Activated B cell treated with CpG ODN at 0.5 μM for 24 hours (primary cell): ENCODE data around the gene ATG4D. TPM values are rescaled to one million over a fixed set of nuclear protein-coding genes. Genes with fewer than 3 reads are reported as not detected.

Experiments
- ATAC-seq: fragments of 200-7000 bp; cut with Tn5 transposase; one replicate; pipeline ENCODE4 v1.10.0; 2021; ENCODE audit warnings: low read depth, mild to moderate bottlenecking, moderate library complexity
- CTCF ChIA-PET: fragments of 350-600 bp; sonication (Branson Sonifier 250); formaldehyde crosslinking; loops from one replicate; lab custom pipeline; 2021; ENCODE audit warnings: antibody characterized with exemption; lab: Charles Lee
- POLR2A ChIA-PET: fragments of 350-600 bp; sonication (Branson Sonifier 250); formaldehyde crosslinking; loops from one replicate; lab custom pipeline; 2021; ENCODE audit warnings: antibody characterized with exemption; lab: Charles Lee
- DNase-seq: peaks from one replicate; pipeline ENCODE4 v3.0.0; 2022
- H3K27ac Mint-ChIP-seq: one replicate; pipeline ENCODE4 v1.8.0; 2020; ENCODE audit warnings: mixed read lengths
- H3K27me3 Mint-ChIP-seq: one replicate; pipeline ENCODE4 v1.8.0; 2021; ENCODE audit warnings: mixed read lengths
- H3K36me3 Mint-ChIP-seq: one replicate; pipeline ENCODE4 v1.8.0; 2021; ENCODE audit warnings: low read depth, mixed read lengths
- H3K4me1 Mint-ChIP-seq: one replicate; pipeline ENCODE4 v1.8.0; 2021; ENCODE audit warnings: mixed read lengths
- H3K4me3 Mint-ChIP-seq: one replicate; pipeline ENCODE4 v1.8.0; 2020; ENCODE audit warnings: mild to moderate bottlenecking, mixed read lengths
- H3K9me3 Mint-ChIP-seq: one replicate; pipeline ENCODE4 v1.8.0; 2020; ENCODE audit warnings: mixed read lengths
- intact Hi-C: fragments of 100-400 bp; cut with micrococcal nuclease; formaldehyde crosslinking; loops from one replicate; pipeline ENCODE4 v1.15.1; 2024
- total RNA-seq: library from RNA; stranded (reverse); gene quantifications from 2 replicates; pipeline ENCODE4 v1.2.3, GENCODE V29; 2022
- TF ChIP-seq, protein P1 (sequence below): fragments of 200-600 bp; IDR thresholded peaks from one replicate; pipeline ENCODE4 v1.8.0; 2022; ENCODE audit warnings: antibody characterized with exemption, mild to moderate bottlenecking

The ATG4D gene
- total RNA-seq, 1 donor from 2014 or later, result 39.1 TPM

DNA sequence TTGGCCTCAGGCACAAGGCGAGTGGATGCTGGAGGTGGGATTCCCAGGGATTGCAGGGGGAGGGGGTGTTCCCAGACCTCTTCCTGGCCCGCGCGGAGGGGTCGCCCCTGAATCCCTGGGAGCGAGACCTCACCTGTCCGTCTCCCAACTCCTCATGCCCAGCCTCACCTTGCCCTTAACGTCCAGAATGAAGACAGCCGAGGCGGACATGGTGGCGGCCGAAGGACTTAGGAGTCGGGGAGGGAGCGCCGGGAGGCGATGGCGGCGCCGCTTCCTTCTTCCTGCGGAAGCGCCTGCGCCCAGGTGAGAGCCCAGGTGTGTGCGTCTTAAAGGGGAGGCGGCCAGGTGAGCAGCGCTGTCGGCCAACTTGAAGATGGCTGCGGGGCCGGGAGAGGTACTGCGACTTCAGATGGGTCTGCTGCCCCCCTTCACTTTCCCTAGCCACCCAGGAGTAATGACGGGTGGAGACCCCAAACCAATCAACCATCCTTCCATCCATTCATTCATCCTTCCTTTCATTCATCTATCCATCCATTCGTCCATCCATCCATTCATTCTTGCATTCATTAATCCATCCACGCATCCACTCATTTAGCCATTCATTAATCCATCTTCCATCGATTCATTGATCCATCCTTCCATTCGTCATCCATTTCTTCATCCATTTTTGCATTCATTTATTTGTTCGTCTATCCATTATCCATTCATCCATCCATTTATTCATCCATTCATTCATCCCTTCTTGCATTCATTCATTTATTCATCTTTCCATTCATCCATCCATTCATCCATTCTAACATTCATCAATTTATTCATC, 43.5 kb downstream of the ATG4D start, which contains the start of gene AP1M2:
TSS of gene AP1M2 (minus strand) at position 291 of the 817 bp plus-strand sequence. CDS start at position 210, 81 bp downstream.
- POLR2A ChIA-PET, result no interaction called here
- Mint-ChIP-seq H3K36me3 (no peaks in the 10 kb centered on the region), H3K27ac (no peak within 1 kb of the TSS), H3K4me3 (no peak within 1 kb of the TSS), H3K4me1 (peaks cover 12% of the 10 kb centered on the region), H3K27me3 (no peaks in the 10 kb centered on the region), H3K9me3 (no peaks in the 10 kb centered on the region)
- no peak for DNase-seq
- intact Hi-C loops, result no loop called here
- CTCF ChIA-PET, result interaction anchor here (9.3 kb wide), 1 partner anchor 59 kb away, joined by 353 read pairs; no protein-coding TSS in a partner anchor
- no peak for ATAC-seq
- TF ChIP-seq, protein P1, sequence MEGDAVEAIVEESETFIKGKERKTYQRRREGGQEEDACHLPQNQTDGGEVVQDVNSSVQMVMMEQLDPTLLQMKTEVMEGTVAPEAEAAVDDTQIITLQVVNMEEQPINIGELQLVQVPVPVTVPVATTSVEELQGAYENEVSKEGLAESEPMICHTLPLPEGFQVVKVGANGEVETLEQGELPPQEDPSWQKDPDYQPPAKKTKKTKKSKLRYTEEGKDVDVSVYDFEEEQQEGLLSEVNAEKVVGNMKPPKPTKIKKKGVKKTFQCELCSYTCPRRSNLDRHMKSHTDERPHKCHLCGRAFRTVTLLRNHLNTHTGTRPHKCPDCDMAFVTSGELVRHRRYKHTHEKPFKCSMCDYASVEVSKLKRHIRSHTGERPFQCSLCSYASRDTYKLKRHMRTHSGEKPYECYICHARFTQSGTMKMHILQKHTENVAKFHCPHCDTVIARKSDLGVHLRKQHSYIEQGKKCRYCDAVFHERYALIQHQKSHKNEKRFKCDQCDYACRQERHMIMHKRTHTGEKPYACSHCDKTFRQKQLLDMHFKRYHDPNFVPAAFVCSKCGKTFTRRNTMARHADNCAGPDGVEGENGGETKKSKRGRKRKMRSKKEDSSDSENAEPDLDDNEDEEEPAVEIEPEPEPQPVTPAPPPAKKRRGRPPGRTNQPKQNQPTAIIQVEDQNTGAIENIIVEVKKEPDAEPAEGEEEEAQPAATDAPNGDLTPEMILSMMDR, result no peak

DNA sequence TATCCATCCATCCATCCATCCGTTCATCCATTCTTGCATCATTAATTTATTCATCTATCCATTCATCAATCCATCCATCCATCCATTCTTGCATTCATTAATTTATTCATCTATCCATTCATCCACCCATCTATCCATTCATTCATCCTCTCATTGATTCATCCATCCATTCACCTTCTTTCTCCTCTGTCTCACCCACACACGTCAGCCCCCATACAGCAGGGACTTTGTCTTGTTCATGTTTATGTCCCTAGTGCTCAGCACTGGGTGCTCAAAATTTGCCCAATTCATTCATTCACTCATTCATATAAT, 44.1 kb downstream of the ATG4D start:
- ATAC-seq (no peak), DNase-seq (no peak)
- Mint-ChIP-seq H3K9me3 (no peaks in the 10 kb centered on the region), H3K27me3 (no peaks in the 10 kb centered on the region), H3K36me3 (no peaks in the 10 kb centered on the region), H3K27ac (no peak overlapping the region), H3K4me1 (peaks cover 12% of the 10 kb centered on the region), H3K4me3 (no peak overlapping the region)
- ChIA-PET CTCF (no interaction called here), POLR2A (no interaction called here)
- TF ChIP-seq, protein P1, result no peak
- intact Hi-C loops, result no loop called here

DNA sequence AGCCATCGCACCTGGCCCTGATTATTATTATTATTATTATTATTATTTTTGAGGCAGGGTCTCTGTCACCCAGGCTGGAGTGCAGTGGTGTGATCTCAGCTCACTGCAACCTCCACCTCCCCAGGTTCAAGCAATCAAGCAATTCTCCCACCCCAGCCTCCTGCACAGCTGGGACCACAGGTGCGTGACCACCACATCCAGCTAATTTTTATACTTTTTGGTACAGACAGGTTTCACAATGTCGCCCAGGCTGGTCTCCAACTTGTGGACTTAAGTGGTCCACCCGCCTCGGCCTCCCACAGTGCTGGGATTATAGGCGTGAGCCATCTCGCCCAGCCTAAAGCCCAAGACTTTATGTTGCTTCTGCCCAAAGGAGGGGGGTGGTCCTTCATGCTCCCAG, 49.4 kb downstream of the ATG4D start:
- ChIA-PET CTCF (interaction anchor here (0.9 to 1.3 kb wide), 3 partner anchors 11 to 190 kb away, joined by 3 read pairs; partner anchors contain the start of gene CDC37), POLR2A (interaction anchor here (4.4 kb wide), 1 partner anchor 11 kb away, joined by 36 read pairs; no protein-coding TSS in a partner anchor)
- TF ChIP-seq, protein P1, result no peak
- Mint-ChIP-seq H3K27me3 (no peaks in the 10 kb centered on the region), H3K9me3 (no peaks in the 10 kb centered on the region), H3K36me3 (no peaks in the 10 kb centered on the region), H3K4me3 (no peak overlapping the region), H3K27ac (no peak overlapping the region), H3K4me1 (peaks cover 39% of the 10 kb centered on the region)
- intact Hi-C loops, result no loop called here
- ATAC-seq (no peak), DNase-seq (no peak)

DNA sequence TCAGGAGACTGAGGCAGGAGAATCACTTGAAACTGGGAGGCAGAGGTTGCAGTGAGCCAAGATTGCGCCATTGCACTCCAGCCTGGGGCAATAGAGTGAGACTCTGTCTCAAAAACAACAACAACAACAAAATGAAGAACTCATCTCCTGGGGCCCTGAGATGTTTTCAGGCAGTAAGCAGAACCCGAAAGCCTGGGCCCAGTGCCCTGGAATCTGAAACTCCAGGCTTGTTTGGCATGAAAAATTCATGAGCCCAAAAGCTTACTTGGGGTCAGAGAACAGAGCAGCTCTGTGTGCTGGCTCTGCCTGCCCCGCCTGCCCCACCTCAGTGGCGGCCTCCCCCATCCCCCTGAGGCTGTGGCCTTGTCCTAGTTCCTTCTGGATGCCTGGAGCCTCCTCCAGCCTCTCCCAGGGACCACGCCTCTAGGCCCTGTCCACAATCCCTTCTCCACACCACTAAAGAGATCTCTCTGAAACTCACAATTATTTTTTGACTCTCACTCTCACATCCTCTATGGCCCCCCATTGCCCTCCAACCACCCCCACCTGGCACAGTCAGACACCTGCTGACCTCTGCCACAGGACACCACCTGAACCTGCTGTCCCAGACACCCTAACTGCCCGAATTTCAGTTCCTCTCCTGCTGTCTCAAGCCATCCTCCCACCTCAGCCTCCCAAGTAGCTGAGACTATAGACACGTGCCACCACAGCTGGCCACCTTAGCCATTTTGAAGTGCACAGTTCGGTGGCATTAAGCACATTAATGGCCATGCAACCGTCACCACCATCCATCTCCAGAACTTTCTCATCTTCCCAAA, 50.3 kb downstream of the ATG4D start:
- peak overlapping the region; percentile 58 for H3K4me3 Mint-ChIP-seq
- peak overlapping the region; percentile 74 for H3K27ac Mint-ChIP-seq
- no peaks in the 10 kb centered on the region for H3K36me3 Mint-ChIP-seq
- no peaks in the 10 kb centered on the region for H3K27me3 Mint-ChIP-seq
- intact Hi-C loops, result no loop called here
- CTCF ChIA-PET, result interaction anchor here (1.0 to 2.4 kb wide), 4 partner anchors 11 to 191 kb away, joined by 3 to 13 read pairs (median 6); partner anchors contain the start of gene CDC37
- TF ChIP-seq, protein P1, result no peak
- no peaks in the 10 kb centered on the region for H3K9me3 Mint-ChIP-seq
- ATAC-seq (peak; percentile 51), DNase-seq (no peak)
- POLR2A ChIA-PET, result interaction anchor here (0.6 to 4.4 kb wide), 2 partner anchors 10 to 24 kb away, joined by 3 to 36 read pairs; no protein-coding TSS in a partner anchor
- peaks cover 39% of the 10 kb centered on the region for H3K4me1 Mint-ChIP-seq
